ENCODE data around the gene GAS7.
"Not testable (repeated sequence)": the region's sequence is repeated elsewhere in the genome, so short reads cannot be mapped to it uniquely, and the experiment has no call there.

GAS7 gene

GRCh38 chr17:10019941-10020451 lies 178.4 kb downstream of the GAS7 start:
- no peak overlapping the region for H3K9ac ChIP-seq (ENCODE audit: low read length)
- H4K20me1 ChIP-seq (ENCODE audit: insufficient read depth, low read length) = no peaks in the 10 kb centered on the region
- H3K79me2 ChIP-seq (ENCODE audit: insufficient read depth, low read length) = no peaks in the 10 kb centered on the region
- no peaks in the 10 kb centered on the region for H3K27me3 ChIP-seq (ENCODE audit: insufficient read depth, low read length)
- H3K9me3 ChIP-seq (ENCODE audit: low read length) = no peaks in the 10 kb centered on the region
- H2AFZ ChIP-seq (ENCODE audit: low read length) = no peak overlapping the region
- H3K4me3 ChIP-seq (ENCODE audit: low read depth, low read length, poor library complexity, severe bottlenecking) = no peak overlapping the region
- no peaks in the 10 kb centered on the region for H3F3A ChIP-seq (ENCODE audit: insufficient read depth, low read length)
- H3K27ac ChIP-seq (ENCODE audit: low read depth, low read length, poor library complexity, severe bottlenecking) = no peak overlapping the region
- H3K4me1 ChIP-seq (ENCODE audit: insufficient read depth, low read length, severe bottlenecking) = no peaks in the 10 kb centered on the region
- H3K36me3 ChIP-seq (ENCODE audit: insufficient read depth, low read length) = no peaks in the 10 kb centered on the region
- no peak for TF ChIP-seq EZH2 (IDR thresholded peaks at IDR 0.05; ENCODE audit: borderline replicate concordance, low read length)
- no peak for TF ChIP-seq CTCF (IDR thresholded peaks at IDR 0.05; ENCODE audit: low read length)
- H3K4me2 ChIP-seq (ENCODE audit: low read length) = no peak overlapping the region
- H3K9me2 ChIP-seq (ENCODE audit: low read depth, low read length) = no peaks in the 10 kb centered on the region

- H3K79me2 ChIP-seq (ENCODE audit: insufficient read depth, low read length) = no peaks in the 10 kb centered on the region
- no peaks in the 10 kb centered on the region for H3F3A ChIP-seq (ENCODE audit: insufficient read depth, low read length)
- no peak overlapping the region for H3K4me2 ChIP-seq (ENCODE audit: low read length)
- no peaks in the 10 kb centered on the region for H3K4me1 ChIP-seq (ENCODE audit: insufficient read depth, low read length, severe bottlenecking)
- H3K27me3 ChIP-seq (ENCODE audit: insufficient read depth, low read length) = no peaks in the 10 kb centered on the region
- no peak overlapping the region for H3K27ac ChIP-seq (ENCODE audit: low read depth, low read length, poor library complexity, severe bottlenecking)
- no peak for TF ChIP-seq CTCF (IDR thresholded peaks at IDR 0.05; ENCODE audit: low read length)
- TF ChIP-seq EZH2 (IDR thresholded peaks at IDR 0.05; ENCODE audit: borderline replicate concordance, low read length) = no peak
- H3K36me3 ChIP-seq (ENCODE audit: insufficient read depth, low read length) = no peaks in the 10 kb centered on the region
- no peaks in the 10 kb centered on the region for H3K9me2 ChIP-seq (ENCODE audit: low read depth, low read length)
- H3K9me3 ChIP-seq (ENCODE audit: low read length) = no peaks in the 10 kb centered on the region
- H3K9ac ChIP-seq (ENCODE audit: low read length) = no peak overlapping the region
- H3K4me3 ChIP-seq (ENCODE audit: low read depth, low read length, poor library complexity, severe bottlenecking) = no peak overlapping the region
- H2AFZ ChIP-seq (ENCODE audit: low read length) = no peak overlapping the region
- no peaks in the 10 kb centered on the region for H4K20me1 ChIP-seq (ENCODE audit: insufficient read depth, low read length)
These were observed 179.9 kb downstream of the GAS7 start for GRCh38 chr17:10018461-10018891.

GRCh38 chr17:10016958-10017570 lies 181.3 kb downstream of the GAS7 start:
- not testable (repeated sequence) for H2AFZ ChIP-seq (ENCODE audit: low read length); H3K79me2 ChIP-seq (ENCODE audit: insufficient read depth, low read length); H3K4me2 ChIP-seq (ENCODE audit: low read length); H3K4me1 ChIP-seq (ENCODE audit: insufficient read depth, low read length, severe bottlenecking); H4K20me1 ChIP-seq (ENCODE audit: insufficient read depth, low read length); H3K4me3 ChIP-seq (ENCODE audit: low read depth, low read length, poor library complexity, severe bottlenecking); H3F3A ChIP-seq (ENCODE audit: insufficient read depth, low read length); H3K36me3 ChIP-seq (ENCODE audit: insufficient read depth, low read length); H3K27me3 ChIP-seq (ENCODE audit: insufficient read depth, low read length); H3K27ac ChIP-seq (ENCODE audit: low read depth, low read length, poor library complexity, severe bottlenecking); H3K9me3 ChIP-seq (ENCODE audit: low read length); H3K9me2 ChIP-seq (ENCODE audit: low read depth, low read length); H3K9ac ChIP-seq (ENCODE audit: low read length)
